ENCODE data around the gene FXYD4.
"Not testable (repeated sequence)": the region's sequence is repeated elsewhere in the genome, so short reads cannot be mapped to it uniquely, and the experiment has no call there.

FXYD4 gene

DNA sequence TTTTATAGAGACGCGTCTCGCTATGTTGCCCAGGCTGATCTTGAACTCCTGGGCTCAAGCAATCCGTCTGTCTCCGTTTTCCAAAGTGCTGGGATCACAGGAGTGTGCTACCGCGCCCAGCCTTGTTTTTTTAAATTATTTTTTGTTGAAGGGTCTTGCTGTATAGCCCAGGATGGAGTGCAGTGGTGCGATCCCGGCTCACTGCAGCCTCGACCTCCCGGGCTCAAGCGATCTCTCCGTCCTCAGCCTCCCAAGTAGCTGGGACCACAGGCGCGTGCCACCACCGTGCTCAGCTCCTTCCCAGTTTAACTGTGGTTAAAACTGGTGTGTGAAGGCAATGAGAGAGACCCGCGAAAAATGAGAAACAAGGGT is 48.5 kb downstream of the FXYD4 start:
- DNase-seq (ENCODE audit: low read depth), result no peak

DNA sequence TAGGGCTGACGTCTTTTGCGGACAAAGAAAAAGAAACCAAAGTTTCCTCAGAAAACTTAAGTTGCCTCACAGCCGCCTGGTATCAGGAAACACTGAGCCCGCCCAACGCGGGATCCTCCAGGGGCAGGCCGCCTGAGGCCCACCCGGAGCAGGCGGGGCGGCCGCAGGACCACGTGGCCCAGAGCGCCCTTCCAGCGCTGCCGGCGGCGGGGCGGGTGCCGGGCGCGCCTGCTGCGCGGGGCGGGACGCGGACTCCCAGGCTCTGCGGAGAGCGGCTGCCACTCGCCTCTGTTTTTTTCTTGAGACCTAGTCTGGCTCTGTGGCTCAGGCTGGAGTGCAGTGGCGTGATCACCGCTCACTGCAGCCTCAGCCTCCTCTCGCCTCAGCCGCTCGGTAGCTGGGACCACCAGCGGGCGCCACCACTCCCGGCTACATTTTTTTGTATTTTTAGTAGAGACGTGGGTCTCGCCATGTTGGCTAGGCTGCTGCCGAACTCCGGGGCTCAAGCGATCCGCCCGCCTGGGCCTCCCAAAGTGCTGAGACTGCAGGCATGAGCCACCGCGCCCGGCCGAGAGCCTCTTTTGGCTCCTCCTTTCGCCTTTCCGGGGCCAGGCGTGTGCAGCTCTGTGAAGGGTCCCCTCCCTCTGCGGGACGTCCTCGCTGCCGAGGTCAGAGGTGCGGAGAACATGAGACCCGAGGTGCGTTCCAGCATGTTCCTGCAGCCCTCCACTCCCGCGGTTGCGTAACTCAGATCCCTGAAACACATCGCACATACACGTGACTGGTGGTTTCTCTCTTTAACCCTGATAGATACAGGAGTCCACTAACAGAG is 49.1 kb downstream of the FXYD4 start:
- peak; percentile 77 for DNase-seq (ENCODE audit: low read depth)

DNA sequence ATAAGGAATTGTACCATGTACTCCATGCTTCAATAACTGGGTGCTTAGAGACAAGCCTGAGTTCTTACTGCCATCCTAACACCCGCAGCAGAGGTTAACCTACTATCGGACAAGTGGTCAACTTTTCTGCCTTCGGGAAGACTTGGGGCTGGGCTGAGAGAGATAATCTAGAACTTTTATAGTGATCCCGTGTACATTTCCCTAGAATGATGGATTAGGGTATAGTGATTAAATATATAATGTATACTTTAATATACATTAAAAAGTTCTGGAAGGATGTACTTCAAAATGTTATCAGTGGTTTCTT is 49.7 kb downstream of the FXYD4 start:
- DNase-seq (ENCODE audit: low read depth), result no peak

DNA sequence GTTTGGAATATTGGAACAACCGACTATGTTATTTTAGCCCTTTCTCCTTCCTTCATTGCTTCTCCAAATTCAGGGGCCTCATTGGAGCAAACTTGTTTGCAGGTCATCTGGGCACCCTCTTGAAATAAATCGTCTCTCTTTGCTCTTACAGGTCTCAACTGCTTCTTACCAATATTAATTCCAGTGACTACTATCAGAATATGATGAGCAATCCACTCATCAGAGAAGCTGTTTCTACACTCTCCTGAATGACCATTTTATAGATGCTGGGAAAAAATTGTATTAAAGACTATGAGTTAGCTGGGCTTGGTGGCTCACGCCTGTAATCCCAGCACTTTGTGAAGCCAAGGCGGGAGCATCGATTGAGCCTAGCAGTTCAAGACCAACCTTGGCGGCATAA is 50.1 kb downstream of the FXYD4 start:
- no peak for DNase-seq (ENCODE audit: low read depth)

DNA sequence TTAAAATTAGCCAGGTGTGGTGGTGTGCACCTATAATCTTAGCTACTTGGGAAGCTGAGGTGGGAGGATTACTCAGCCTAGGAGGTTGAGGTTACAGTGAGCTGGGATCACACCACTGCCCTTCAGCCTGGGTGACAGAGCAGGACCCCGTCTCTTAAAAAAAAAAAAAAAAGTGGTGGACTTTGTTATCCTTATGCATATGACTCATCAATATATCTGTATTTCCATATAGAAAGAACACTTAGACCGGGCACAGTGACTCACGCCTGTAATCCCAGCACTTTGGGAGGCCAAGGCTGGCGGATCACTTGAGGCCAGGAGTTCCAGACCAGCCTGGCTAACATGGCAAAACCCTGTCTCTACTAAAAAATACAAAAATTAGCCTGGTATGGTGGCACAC is 50.5 kb downstream of the FXYD4 start:
- not testable (repeated sequence) for DNase-seq (ENCODE audit: low read depth)

DNA sequence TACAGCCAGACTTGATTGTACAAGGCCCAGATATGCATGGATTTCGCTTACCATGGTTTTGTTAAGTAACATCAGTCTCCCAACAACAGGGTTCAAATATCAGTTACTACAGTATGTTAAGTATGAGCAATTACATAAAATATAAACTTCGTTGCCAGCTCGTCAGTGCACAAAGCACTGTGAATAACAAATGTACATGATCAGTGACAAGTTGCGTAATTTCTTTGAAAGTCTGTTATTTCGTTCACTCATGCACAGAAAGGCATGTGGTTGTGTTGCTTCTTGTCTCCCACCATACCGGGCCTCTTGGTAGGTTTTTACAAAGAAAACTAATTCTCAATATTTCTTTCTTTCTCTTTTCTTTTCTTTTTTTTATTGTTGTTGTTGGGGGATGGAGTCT is 53.0 kb downstream of the FXYD4 start:
- DNase-seq (ENCODE audit: low read depth), result no peak

All from fibroblast of the conjunctiva (primary cell).